H1 (cell line): ENCODE measurements around the gene CALD1. TPM values are rescaled to one million over a fixed set of nuclear protein-coding genes. Genes with fewer than 3 reads are reported as not detected.

Experiments
- CTCF ChIA-PET: fragments of 300-600 bp; sonication (Branson Sonifier 250); formaldehyde crosslinking; loops from one replicate; lab custom pipeline; 2021; ENCODE audit not compliant: partially characterized antibody; lab: Charles Lee
- POLR2A ChIA-PET: fragments of 300-600 bp; sonication (Branson Sonifier 250); formaldehyde crosslinking; loops from one replicate; lab custom pipeline; 2021; ENCODE audit warnings: inconsistent platforms; ENCODE audit not compliant: partially characterized antibody; lab: Charles Lee
- DNase-seq, 2 experiments: peaks; one replicate each; pipeline versions ENCODE4 v3.0.0 to v3.0.0-alpha.2; 2010 to 2022; ENCODE audit warnings: low spot score in 2 of 2, low read depth in 1 of 2, mixed read lengths in 1 of 2
- FAIRE-seq: peaks from 2 replicates; lab custom pipeline; 2011; peaks lifted over from hg19 to GRCh38; lab: Jason Lieb, UNC
- H2AFZ ChIP-seq: 2 replicates; pipeline ENCODE4 v1.8.1; 2012; ENCODE audit warnings: low read length, inconsistent platforms
- H2AK5ac ChIP-seq: 2 replicates; pipeline ENCODE4 v1.6.1; 2013; ENCODE audit warnings: low read depth, low read length
- H2BK120ac ChIP-seq: replicated peaks from 2 replicates; pipeline ENCODE3; 2013; ENCODE audit warnings: low read depth, low read length, inconsistent platforms
- H2BK12ac ChIP-seq: 2 replicates; pipeline ENCODE4 v1.6.1; 2013; ENCODE audit warnings: low read depth, low read length
- H2BK15ac ChIP-seq: 2 replicates; pipeline ENCODE4 v1.6.1; 2013; ENCODE audit warnings: low read length
- H2BK20ac ChIP-seq: 2 replicates; pipeline ENCODE4 v1.6.1; 2013; ENCODE audit warnings: low read length
- H2BK5ac ChIP-seq: 2 replicates; pipeline ENCODE4 v1.6.1; 2013; ENCODE audit warnings: low read depth, low read length
- H3K14ac ChIP-seq: 2 replicates; pipeline ENCODE4 v1.6.1; 2013; ENCODE audit warnings: inconsistent platforms; ENCODE audit not compliant: insufficient read length
- H3K18ac ChIP-seq: 2 replicates; pipeline ENCODE4 v1.6.1; 2013; ENCODE audit warnings: low read length; ENCODE audit errors: extremely low read depth
- H3K23ac ChIP-seq: 2 replicates; pipeline ENCODE4 v1.6.1; 2013; ENCODE audit warnings: inconsistent platforms; ENCODE audit not compliant: insufficient read length
- H3K23me2 ChIP-seq: 2 replicates; pipeline ENCODE4 v1.6.1; 2013; ENCODE audit warnings: low read depth, low read length
- H3K27ac ChIP-seq: 2 replicates; pipeline ENCODE4 v1.6.1; 2011; ENCODE audit warnings: low read depth, low read length, inconsistent platforms
- H3K27me3 ChIP-seq, 4 experiments: replicated peaks in 1 of 4; 1 replicate in 1 of 4; 2 replicates in 3 of 4; pipeline versions ENCODE4 v1.6.1 to v1.8.1; 2011 to 2013; ENCODE audit warnings: low read length in 3 of 4, mild to moderate bottlenecking in 3 of 4, inconsistent platforms in 2 of 4, mixed read lengths in 2 of 4, moderate library complexity in 1 of 4; ENCODE audit not compliant: control insufficient read depth in 3 of 4, insufficient read depth in 3 of 4; ENCODE audit errors: extremely low read depth in 1 of 4
- H3K36me3 ChIP-seq, 4 experiments: 2 replicates each; pipeline versions ENCODE4 v1.6.1 to v1.8.1; 2011 to 2013; ENCODE audit warnings: mild to moderate bottlenecking in 4 of 4, low read length in 3 of 4, moderate library complexity in 2 of 4, control low read depth in 1 of 4, inconsistent platforms in 1 of 4; ENCODE audit not compliant: insufficient read depth in 4 of 4, control insufficient read depth in 2 of 4
- H3K4ac ChIP-seq: replicated peaks from 2 replicates; pipeline ENCODE3; 2013; ENCODE audit warnings: low read length, low read depth, mixed read lengths, inconsistent platforms; ENCODE audit not compliant: insufficient read length
- H3K4me1 ChIP-seq, 4 experiments: replicated peaks in 1 of 4; 1 replicate in 1 of 4; 2 replicates in 3 of 4; pipeline versions ENCODE4 v1.6.1 to v1.8.1; 2011 to 2013; ENCODE audit warnings: low read length in 3 of 4, inconsistent platforms in 2 of 4, mixed read lengths in 1 of 4; ENCODE audit not compliant: insufficient read depth in 4 of 4, control insufficient read depth in 3 of 4
- H3K4me2 ChIP-seq, 2 experiments: 2 replicates each; pipeline versions ENCODE4 v1.6.1 to v1.8.1; 2011 to 2013; ENCODE audit warnings: low read depth in 2 of 2, low read length in 2 of 2, control low read depth in 1 of 2, inconsistent platforms in 1 of 2, mild to moderate bottlenecking in 1 of 2; ENCODE audit not compliant: insufficient read depth in 1 of 2
- H3K4me3 ChIP-seq, 4 experiments: fragments of 200-600, 300-600 bp in 1 of 4; sonication (generic), shearing (Covaris generic), sonication (Bioruptor Twin) in 1 of 4; 2 replicates each; pipeline versions ENCODE4 v1.5.1 to v1.8.1; 2011 to 2016; ENCODE audit warnings: low read length in 4 of 4, low read depth in 3 of 4, control low read depth in 2 of 4, inconsistent platforms in 2 of 4, mild to moderate bottlenecking in 2 of 4, mixed read lengths in 1 of 4, moderate library complexity in 1 of 4; ENCODE audit not compliant: insufficient read depth in 2 of 4; ENCODE audit errors: extremely low read depth in 1 of 4
- H3K56ac ChIP-seq: replicated peaks from 2 replicates; pipeline ENCODE3; 2013; ENCODE audit warnings: low read depth, mild to moderate bottlenecking, mixed read lengths, low read length, inconsistent platforms; ENCODE audit not compliant: insufficient read length
- H3K79me1 ChIP-seq: 2 replicates; pipeline ENCODE4 v1.6.1; 2013; ENCODE audit warnings: low read depth, low read length, control low read depth
- H3K79me2 ChIP-seq, 2 experiments: 2 replicates each; pipeline versions ENCODE4 v1.6.1 to v1.8.1; 2012 to 2013; ENCODE audit warnings: low read length in 2 of 2, mild to moderate bottlenecking in 2 of 2, inconsistent platforms in 1 of 2; ENCODE audit not compliant: insufficient read depth in 2 of 2, control insufficient read depth in 1 of 2
- H3K9ac ChIP-seq, 4 experiments: replicated peaks in 1 of 4; 1 replicate in 1 of 4; 2 replicates in 3 of 4; pipeline versions ENCODE4 v1.6.1 to v1.8.1; 2011 to 2013; ENCODE audit warnings: low read depth in 3 of 4, low read length in 3 of 4, control low read depth in 2 of 4, mild to moderate bottlenecking in 2 of 4, moderate library complexity in 2 of 4, inconsistent platforms in 1 of 4; ENCODE audit errors: extremely low read depth in 1 of 4
- H3K9me3 ChIP-seq, 2 experiments: 2 replicates each; pipeline versions ENCODE4 v1.6.1 to v1.8.1; 2012 to 2013; ENCODE audit warnings: mild to moderate bottlenecking in 2 of 2, moderate library complexity in 2 of 2, control low read depth in 1 of 2, inconsistent platforms in 1 of 2, low read depth in 1 of 2, low read length in 1 of 2, mixed read lengths in 1 of 2; ENCODE audit not compliant: insufficient read depth in 2 of 2
- H4K20me1 ChIP-seq, 2 experiments: replicated peaks in 1 of 2; 2 replicates each; pipeline versions ENCODE3 to v1.8.1; 2011 to 2013; ENCODE audit warnings: inconsistent platforms in 2 of 2, low read length in 2 of 2, mild to moderate bottlenecking in 1 of 2; ENCODE audit not compliant: insufficient read depth in 2 of 2, control insufficient read depth in 1 of 2
- H4K5ac ChIP-seq: 2 replicates; pipeline ENCODE4 v1.6.1; 2013; ENCODE audit warnings: low read length, low read depth, mixed read lengths, inconsistent platforms; ENCODE audit not compliant: insufficient read length
- H4K8ac ChIP-seq: 2 replicates; pipeline ENCODE4 v1.8.0; 2013; ENCODE audit warnings: mild to moderate bottlenecking, moderate library complexity, low read length, inconsistent platforms; ENCODE audit not compliant: insufficient read depth; ENCODE audit errors: extremely low read depth
- H4K91ac ChIP-seq: replicated peaks from 2 replicates; pipeline ENCODE3; 2013; ENCODE audit warnings: low read length, mixed read lengths, inconsistent platforms; ENCODE audit not compliant: insufficient read length
- FOSL1 ChIP-seq: IDR thresholded peaks from 2 replicates; pipeline ENCODE4 v1.6.1; 2011; ENCODE audit warnings: mild to moderate bottlenecking, low read depth, low read length, moderate library complexity; ENCODE audit not compliant: insufficient read depth
- KDM5A ChIP-seq: fragments of 200-600 bp; IDR thresholded peaks from 2 replicates; pipeline ENCODE4 v1.7.1; 2012; ENCODE audit warnings: mild to moderate bottlenecking, low read length, inconsistent platforms, mixed read lengths
- NANOG ChIP-seq: IDR thresholded peaks from 2 replicates; pipeline ENCODE4 v1.6.1; 2011; ENCODE audit warnings: low read length, low read depth, mild to moderate bottlenecking, inconsistent platforms; ENCODE audit not compliant: insufficient read depth, poor library complexity, severe bottlenecking
- POU5F1 ChIP-seq: IDR thresholded peaks from 2 replicates; pipeline ENCODE4 v1.6.1; 2011; ENCODE audit warnings: low read depth, mild to moderate bottlenecking, low read length, moderate library complexity
- SIRT6 ChIP-seq: IDR thresholded peaks from one replicate; pipeline ENCODE4 v1.7.1; 2012; ENCODE audit warnings: low read length, inconsistent platforms
- TBP ChIP-seq: IDR thresholded peaks from 2 replicates; pipeline ENCODE4 v1.6.1; 2011; ENCODE audit warnings: low read depth, low read length, improper control_type of control experiment
- WGBS, 2 experiments: shearing (Covaris generic) in 1 of 2; methylation state at CpG; one replicate each; pipeline versions ENCODE4 v1.1.6 to v1.1.7; 2013 to 2015; ENCODE audit warnings: low lambda C conversion rate in 2 of 2, mixed read lengths in 2 of 2, inconsistent platforms in 1 of 2, low coverage in 1 of 2, missing lambda C conversion rate in 1 of 2; ENCODE audit not compliant: insufficient replicate concordance in 2 of 2, insufficient coverage in 1 of 2, insufficient read length in 1 of 2; ENCODE audit errors: extremely low coverage in 1 of 2, missing lambda C conversion rate in 1 of 2; 5-methylcytosine and 5-hydroxymethylcytosine counted together
- polyA plus RNA-seq, 7 experiments: library from polyadenylated mRNA; depleted of rRNA in 3 of 7; stranded (reverse) in 5 of 7; unstranded in 2 of 7; fragments of >200 nt in 5 of 7; fragments of 200-250 nt in 2 of 7; gene quantifications; 1 replicate in 5 of 7; 2 replicates in 1 of 7; 4 replicates in 1 of 7; pipeline versions ENCODE4 v1.2.1 to v1.2.3, GENCODE V29; 2011 to 2013; ENCODE audit warnings: missing spikeins in 2 of 7, mixed read lengths in 2 of 7
- total RNA-seq: library from RNA; stranded (reverse); fragmentation: NEBNext Ultra II Directional; extraction: Animal tissue kit (Norgen Biotek cat#: 25700); gene quantifications from 2 replicates; pipeline ENCODE4 v1.2.1, GENCODE V29; 2021

Gene CALD1
- total and polyA plus RNA-seq, 2 of the 8 experiments (the other 6 are each of a cell fraction or from before 2014, with no cell fraction given) = 34.3 to 177 TPM

- POLR2A ChIA-PET = interaction anchor here (2.2 kb wide), 1 partner anchor 10 kb away, joined by 7 read pairs; no protein-coding TSS in a partner anchor
- H2BK15ac ChIP-seq = no peak overlapping the region
- no peak overlapping the region for H3K23ac ChIP-seq
- H3K4me2 ChIP-seq = no peak overlapping the region
- no peak overlapping the region for H2AK5ac ChIP-seq
- H3K4me1 ChIP-seq = no peaks in the 10 kb centered on the region
- H2BK120ac ChIP-seq = no peak overlapping the region
- H3K79me2 ChIP-seq = no peaks in the 10 kb centered on the region
- no peak for DNase-seq
- no peak overlapping the region for H2BK12ac ChIP-seq
- no peak overlapping the region for H4K8ac ChIP-seq
- H3K18ac ChIP-seq = no peak overlapping the region
- H2BK5ac ChIP-seq = no peak overlapping the region
- CTCF ChIA-PET = interaction anchor here (0.9 to 1.5 kb wide), 2 partner anchors 9 to 35 kb away, joined by 3 to 4 read pairs; no protein-coding TSS in a partner anchor
- no peaks in the 10 kb centered on the region for H4K20me1 ChIP-seq
- H3K27ac ChIP-seq = no peak overlapping the region
- H3K9me3 ChIP-seq = no peaks in the 10 kb centered on the region
- WGBS, 2 experiments = 89% methylated on average over 4 of the region's 4 CpGs; no CpG with 5 or more reads in 1 of the 2 experiments
- no peak overlapping the region for H3K4me3 ChIP-seq
- no peaks in the 10 kb centered on the region for H3K27me3 ChIP-seq
- H3K14ac ChIP-seq = no peak overlapping the region
- H3K9ac ChIP-seq = no peak overlapping the region
- no peak overlapping the region for H2BK20ac ChIP-seq
- no peaks in the 10 kb centered on the region for H3K79me1 ChIP-seq
- H3K56ac ChIP-seq = no peak overlapping the region
- H3K4ac ChIP-seq = no peak overlapping the region
- H2AFZ ChIP-seq = no peak overlapping the region
- no peak overlapping the region for H4K5ac ChIP-seq
- no peak overlapping the region for H4K91ac ChIP-seq
- H3K36me3 ChIP-seq = no peaks in the 10 kb centered on the region
- FAIRE-seq = no peak
- TF ChIP-seq KDM5A (no peak), SIRT6 (no peak), TBP (no peak), POU5F1 (no peak), NANOG (no peak), FOSL1 (no peak)
- no peaks in the 10 kb centered on the region for H3K23me2 ChIP-seq
Observed at GRCh38 chr7:134879815-134880475, 100.5 kb downstream of the CALD1 start.
